Transverse colon (tissue), 4 donors: ENCODE results near the gene PKD1.
A peak's percentile ranks its signal among the peaks of the same experiment; 100 is the strongest.
"Not testable (repeated sequence)": the region's sequence is repeated elsewhere in the genome, so short reads cannot be mapped to it uniquely, and the experiment has no call there.

ENCODE experiments used
- EP300 ChIP-seq: sonication (generic); formaldehyde crosslinking; IDR thresholded peaks from one replicate; pipeline ENCODE4 v1.6.1; 2017; ENCODE audit warnings: antibody characterized with exemption, low read depth
- POLR2A ChIP-seq: fragments of 450-650 bp; IDR thresholded peaks from one replicate; pipeline ENCODE4 v1.6.1; 2016; ENCODE audit warnings: antibody characterized with exemption, mild to moderate bottlenecking, moderate library complexity
- POLR2AphosphoS5 ChIP-seq, 3 donors: sonication (generic); formaldehyde crosslinking; IDR thresholded peaks; one replicate each; pipeline ENCODE4 v1.6.1; 2016; ENCODE audit warnings: antibody characterized with exemption in 3 of 3
- TF ChIP-seq, protein P1 (sequence below), 5 experiments: fragments of 200-600 bp in 3 of 5; fragments of 450-650 bp in 2 of 5; sonication (generic) in 3 of 5; IDR thresholded peaks; 1 replicate in 2 of 5; 2 replicates in 3 of 5; pipeline ENCODE4 v1.5.1; 2016 to 2017; ENCODE audit warnings: antibody characterized with exemption in 5 of 5, inconsistent platforms in 3 of 5, mild to moderate bottlenecking in 2 of 5, moderate library complexity in 1 of 5

DNA sequence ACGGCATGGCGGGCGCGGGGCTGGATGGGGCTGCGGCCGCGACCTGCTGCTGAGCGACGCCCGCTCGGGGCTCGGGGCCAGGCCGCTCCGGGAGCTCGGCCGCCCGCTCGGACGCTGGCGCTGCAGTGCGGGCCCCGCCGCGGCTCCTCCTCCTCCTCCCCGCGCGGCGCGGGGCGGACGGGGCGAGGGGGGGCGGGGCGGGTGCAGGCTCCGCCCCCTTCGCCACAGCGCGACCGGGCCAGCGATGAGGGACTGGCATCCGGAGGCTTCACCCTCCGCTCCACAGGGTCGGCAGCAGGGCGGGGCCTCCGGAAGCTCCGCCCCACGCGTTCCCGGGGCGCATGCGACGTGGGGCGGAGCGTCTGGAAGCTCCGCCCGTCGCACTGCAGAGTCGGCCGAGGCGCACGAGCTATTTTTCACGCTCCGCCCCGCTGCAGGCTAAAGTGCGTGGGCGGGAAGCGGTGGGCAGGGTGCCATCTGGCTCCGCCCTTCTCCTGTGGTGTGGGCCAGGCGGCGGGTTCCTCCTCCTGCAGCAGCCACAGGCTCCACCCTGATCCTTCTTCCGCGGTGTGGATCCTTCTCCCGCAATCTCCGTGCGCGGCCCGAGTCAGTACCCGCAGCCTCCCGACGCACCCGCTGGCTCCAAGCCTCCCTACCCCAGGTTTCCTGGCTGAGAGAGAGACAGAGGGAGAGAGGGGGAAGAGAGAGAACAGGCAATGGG is at the start of gene PKD1:
- TF ChIP-seq POLR2AphosphoS5 (IDR thresholded peaks at IDR 0.05) (peak in 2 of 3 donors; percentile 7 to 58), POLR2A (peak; percentile 17)
- TF ChIP-seq, protein P1, sequence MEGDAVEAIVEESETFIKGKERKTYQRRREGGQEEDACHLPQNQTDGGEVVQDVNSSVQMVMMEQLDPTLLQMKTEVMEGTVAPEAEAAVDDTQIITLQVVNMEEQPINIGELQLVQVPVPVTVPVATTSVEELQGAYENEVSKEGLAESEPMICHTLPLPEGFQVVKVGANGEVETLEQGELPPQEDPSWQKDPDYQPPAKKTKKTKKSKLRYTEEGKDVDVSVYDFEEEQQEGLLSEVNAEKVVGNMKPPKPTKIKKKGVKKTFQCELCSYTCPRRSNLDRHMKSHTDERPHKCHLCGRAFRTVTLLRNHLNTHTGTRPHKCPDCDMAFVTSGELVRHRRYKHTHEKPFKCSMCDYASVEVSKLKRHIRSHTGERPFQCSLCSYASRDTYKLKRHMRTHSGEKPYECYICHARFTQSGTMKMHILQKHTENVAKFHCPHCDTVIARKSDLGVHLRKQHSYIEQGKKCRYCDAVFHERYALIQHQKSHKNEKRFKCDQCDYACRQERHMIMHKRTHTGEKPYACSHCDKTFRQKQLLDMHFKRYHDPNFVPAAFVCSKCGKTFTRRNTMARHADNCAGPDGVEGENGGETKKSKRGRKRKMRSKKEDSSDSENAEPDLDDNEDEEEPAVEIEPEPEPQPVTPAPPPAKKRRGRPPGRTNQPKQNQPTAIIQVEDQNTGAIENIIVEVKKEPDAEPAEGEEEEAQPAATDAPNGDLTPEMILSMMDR (IDR thresholded peaks at IDR 0.05): not testable (repeated sequence)
- TF ChIP-seq EP300: not testable (repeated sequence)
